Measurements from ENCODE around the gene CXCR6.

CXCR6 gene

DNA sequence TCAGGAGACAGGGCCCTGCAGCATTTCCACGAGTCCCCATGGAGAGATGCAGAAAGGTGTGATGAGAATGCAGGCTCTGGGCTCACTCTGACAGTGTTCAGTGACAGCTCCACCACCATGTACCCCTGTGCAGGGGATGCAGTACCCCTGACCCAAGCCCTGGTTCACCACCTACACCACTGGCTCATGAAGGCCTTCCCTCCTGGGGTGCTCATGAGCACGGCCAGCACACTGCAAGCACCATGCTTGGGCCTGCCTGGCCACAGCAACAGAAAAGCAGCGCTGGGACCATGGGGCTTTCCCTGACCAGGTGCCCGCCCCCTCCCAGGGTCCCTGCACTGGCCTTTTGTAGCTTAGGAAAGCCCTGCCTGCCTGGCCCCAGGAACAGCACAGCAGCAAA lies 6.2 kb downstream of the CXCR6 start:
- FAIRE-seq, result no peak

DNA sequence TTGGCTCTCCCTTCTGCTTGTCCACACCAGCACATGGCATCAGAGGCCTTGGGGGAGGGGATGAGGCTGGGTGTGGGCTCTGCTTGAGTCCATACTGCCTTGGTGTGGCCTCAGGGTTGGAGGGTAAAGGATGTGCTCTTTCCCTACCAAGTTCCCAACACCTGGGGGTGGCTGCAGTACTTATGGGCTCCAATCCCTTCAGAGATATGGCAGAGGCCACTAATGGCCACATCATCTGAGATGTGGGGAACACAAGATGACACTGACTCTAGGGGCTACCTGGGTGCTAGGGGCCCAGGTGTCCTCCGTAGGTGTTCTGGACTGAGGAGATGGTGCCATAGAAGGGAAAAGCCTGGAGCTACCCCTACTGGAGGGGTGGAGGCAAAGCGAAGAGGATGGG lies 6.9 kb downstream of the CXCR6 start:
- FAIRE-seq, result no peak

DNA sequence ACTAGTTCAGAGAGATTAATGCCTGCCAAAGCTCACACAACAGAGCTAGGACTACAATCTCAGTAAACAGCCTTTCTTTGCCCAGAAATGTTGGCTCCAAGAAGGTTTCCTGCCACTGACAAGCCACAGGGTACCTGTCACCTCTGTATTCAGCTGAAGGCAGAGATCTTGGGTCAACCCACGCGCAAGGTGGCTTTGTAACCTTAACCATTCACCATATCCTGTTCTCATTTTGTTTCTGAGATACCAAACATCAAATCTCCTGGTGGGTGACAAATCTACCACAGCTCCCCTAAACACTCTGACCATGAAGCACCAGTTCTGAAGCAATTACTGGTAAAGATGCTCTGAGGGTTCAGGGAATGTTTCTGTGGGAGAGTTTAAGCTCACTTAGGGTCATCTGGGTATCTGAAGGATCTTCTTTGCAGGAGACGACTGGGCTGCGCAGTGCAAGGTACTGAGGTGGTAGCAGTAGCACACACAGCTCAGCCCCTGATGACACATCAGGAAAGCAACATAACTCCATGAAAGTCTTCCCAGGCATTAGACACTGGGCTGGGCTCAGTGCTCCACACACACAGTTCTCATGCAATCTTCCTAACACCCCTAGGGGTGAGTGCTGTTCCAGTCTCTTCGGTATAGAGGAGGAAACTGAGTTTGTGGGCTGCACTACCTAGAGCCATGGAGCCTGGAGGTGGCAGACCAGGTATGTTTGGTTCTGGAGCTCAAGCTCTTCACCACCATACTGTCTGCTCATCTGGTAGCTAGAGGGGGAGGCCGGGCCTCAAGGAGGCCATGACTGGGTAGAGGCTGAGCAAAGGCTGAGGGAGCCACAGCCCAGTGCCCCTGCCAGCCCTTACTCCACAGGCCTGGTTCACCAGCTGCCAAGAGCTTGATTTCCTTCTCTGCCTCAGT lies 7.7 kb downstream of the CXCR6 start:
- FAIRE-seq, result no peak

DNA sequence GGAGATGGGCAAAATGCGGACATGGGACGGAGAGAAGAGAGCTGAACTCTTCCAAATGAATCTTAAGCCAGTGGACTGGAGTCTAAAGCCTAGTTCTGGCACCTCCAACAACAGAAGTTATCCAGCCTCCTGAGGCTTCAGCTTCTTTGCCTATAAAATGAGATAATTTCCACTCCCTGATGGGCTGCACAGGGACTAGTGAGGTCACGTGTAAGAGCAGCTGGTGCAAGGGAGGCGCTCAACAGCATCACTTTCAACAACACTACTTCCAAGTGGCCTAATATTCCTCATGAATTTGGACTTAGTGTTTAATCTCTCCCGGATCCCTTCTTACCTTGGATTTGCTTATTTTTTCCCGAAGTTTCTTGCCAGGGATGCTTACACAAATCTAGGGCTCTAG lies 8.7 kb downstream of the CXCR6 start:
- no peak for FAIRE-seq

DNA sequence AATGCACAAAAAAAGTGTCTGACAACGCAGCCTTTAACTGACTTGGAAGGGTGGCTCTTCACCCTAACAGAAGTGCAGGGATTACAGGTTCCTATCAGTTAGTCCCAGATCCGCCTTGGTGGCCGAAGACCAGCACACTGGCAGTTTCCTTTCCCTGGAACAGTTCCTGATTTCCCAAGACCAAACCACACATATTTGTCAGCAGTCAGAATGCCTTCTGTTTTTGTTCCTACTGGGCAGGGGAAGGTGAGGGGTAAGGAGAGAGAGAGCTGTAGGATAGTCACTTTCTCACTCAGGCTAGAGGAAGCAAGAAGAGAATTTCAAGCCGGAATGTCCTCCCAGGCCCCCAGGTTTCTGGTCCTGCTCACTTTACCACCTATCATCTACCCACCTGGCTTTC lies 9.2 kb downstream of the CXCR6 start:
- no peak for FAIRE-seq

DNA sequence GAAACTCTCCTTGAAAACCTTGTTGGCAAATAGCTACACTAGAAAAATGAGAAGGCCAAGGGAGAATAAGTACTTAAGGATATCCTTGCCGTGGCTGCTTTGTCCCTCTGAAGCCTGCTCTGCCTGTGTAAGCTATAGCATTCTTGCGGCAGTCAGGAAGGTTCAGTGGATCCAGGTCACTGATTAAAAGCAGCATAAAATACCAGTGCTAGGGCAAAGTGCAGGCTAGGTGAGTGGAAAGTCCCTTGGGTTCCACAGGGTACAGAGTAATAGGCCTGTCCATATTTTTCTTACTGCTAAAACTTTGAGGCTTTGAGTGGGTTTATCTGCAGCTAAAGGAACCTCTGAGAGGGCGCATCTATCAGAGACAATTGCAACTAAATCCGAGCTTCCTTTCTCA lies 10.3 kb downstream of the CXCR6 start:
- no peak for FAIRE-seq

DNA sequence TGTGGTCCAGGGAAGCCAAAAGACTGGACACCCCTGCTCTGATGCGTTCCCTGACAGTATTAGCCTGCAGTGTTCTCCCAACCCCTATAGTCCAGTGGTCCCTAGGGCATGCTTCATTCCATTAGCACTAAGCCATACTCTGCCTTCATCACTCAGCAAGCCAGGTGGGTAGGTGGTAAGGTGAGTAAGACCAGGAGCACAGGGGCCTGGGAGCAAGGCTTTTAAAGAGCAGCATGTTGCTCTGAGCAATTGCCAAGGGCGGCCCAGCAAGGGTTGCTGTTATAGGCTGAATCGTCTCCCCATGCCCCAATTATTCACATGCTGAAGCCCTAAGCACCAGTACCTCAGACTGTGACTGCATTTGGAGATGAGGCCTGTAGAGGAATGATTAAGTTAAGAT lies 11.0 kb downstream of the CXCR6 start:
- no peak for FAIRE-seq

DNA sequence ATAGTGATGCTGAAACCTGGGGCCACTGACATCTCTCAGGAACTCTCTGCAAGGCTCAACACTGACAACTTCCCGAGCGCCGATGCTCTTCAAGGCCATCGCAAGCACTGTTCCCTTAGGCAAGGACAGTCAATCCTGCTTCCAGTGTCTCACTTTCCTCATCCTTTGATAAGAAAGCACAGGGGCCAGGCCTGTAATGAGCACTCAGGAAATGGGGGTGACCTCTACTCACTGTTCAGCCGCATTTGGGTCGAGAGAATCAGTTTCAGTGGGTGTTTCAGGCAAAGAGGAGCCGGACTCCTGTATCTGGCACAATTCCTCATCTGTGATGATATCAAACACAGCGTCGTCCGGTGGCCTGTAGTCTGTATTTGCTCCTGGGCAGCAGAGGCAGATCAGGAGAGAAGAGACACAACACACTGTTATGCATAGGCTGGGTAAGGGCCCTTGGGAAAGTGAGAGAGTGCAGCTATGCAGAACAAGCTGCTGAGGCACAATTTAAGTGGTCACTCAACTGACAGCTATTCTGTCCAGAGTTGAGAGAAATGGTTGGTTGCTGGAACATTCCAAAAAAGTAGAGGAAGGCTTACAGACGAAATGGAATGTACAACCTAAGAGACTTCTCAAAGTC lies 11.9 kb downstream of the CXCR6 start:
- no peak for FAIRE-seq

DNA sequence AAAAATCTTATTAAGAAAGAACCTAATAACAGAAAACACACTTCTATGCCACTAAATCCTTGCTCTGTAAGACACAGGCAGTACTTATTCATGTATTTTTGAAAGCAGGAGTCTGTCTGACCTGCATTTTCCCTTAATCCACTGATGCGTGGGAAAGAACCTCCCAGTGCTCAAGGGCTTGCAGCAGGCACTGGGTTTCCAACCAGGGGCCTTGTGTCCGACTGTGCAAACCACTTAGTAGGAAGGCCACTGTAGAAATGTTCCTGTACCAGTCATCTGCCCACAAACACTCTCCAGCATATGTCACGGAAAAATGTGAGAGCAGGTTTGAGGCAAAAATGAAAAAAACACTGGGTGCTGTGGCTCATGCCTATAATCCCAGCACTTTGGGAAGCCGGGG lies 12.4 kb downstream of the CXCR6 start:
- FAIRE-seq, result no peak

DNA sequence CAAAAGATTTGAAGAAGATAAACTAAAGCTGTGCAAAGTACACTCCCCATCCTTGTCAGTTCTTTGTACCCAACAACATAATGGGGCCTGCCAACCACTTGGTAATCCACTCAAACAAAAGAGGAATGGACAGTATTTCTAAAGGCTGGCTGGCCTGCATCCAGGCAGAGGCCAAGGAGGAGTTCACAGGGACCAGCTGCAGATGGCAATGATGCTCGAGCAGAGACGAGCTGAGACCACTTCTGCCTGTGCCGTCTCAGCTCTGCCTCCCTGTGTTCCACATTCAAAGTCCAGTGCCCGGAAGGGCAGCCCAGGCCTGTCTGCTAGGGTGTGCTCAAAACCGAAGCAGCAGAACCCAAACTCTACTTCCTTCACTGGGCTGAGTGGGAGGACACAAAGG lies 14.3 kb downstream of the CXCR6 start:
- FAIRE-seq, result no peak

DNA sequence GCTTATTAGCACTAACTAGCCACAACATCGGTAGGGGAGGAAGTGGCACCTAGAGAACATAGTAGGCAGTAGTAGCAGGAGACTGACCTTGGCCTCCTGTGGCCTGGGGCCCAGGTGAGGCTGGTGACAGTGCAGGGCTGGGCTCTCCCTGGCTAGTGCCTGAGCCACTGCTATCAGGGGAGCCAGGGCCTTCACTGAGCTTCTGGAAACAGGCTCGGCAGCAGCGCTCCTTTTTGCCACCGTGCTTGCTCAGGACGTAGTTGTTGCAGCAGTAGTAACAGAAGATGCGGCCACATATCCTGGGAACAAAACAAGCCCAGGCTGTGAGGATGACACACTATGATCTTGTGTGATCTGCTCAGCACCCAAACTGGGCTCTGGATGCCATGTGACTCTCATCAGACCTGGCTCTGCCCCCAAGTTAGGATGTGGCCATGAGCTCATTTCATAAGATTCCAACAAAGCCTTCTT lies 15.1 kb downstream of the CXCR6 start:
- FAIRE-seq, result no peak

DNA sequence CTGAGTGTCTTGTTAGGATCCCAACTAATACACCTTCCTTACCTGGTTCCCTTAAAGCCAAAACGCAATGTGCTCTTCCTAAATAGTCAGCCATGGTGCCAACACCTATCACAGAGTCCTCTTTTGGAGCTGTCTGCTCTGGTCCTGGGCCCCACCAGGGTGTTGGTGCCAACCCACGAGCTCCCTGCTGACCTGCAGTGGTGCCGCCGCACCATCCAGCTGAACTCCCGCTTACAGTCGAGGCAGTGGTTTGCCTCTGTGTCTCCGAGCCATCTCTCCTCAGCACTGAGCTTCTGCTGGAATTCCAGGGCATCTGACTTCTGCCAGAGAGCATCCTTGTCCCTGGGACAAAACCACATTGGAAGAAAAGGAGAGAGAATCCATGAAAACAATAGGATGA lies 15.9 kb downstream of the CXCR6 start:
- no peak for FAIRE-seq

DNA sequence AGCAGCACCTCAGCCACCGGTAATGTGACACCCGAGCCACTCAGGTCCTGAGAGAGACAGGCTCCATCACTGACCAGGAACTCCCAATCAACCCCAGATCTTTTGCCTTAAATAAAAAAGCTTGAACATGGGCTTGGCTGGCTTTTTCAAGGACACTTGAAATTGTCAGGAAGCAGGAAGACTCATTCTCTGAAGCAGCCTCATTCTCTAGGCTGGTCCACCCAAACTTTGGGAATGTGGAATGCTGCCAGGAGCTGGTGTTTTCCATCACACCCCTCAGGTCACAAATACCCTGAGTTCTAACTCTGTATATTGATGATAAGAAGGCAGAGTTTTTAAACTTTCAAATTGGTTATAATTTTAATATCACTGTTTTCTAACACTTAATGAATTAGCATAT lies 17.0 kb downstream of the CXCR6 start:
- no peak for FAIRE-seq

DNA sequence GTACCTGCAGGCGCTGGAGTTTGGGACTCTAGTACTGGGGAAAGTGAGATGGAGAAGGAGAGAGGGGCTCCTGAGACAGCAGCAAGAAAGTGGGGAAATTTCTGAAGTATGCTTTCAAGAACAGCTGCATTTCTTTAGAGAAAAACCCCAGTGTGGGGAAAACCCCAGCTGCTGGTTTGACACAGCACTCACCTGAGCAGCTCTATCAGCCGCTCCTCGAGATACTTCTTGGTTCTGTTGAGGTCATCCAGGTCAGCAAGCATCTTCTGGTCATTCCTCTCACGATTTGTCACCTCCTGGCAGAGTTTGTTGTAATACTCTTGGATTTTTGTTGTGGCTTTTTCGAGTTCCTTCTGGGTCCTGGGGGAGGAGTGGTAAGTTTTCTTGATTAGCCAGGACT lies 18.8 kb downstream of the CXCR6 start:
- no peak for FAIRE-seq

DNA sequence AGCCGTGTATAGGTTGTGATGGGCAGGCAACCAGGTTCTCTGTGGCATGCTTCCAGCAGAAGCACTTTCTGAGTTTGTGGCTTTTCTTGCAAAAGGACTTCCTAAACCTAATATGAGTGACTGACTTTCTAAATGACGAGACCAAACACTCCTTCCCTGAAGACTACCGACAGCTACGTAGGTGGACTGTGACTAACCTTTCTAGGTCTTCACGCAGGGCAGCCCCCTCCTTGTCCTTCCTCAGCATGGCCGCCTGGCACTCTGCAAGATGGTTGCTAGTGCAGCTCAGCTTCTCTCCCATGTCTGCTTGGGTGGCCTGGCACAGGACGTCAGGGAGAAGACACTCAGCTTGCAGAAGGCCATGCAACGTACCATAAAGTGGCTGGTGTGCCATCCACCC lies 20.9 kb downstream of the CXCR6 start:
- FAIRE-seq, result no peak

DNA sequence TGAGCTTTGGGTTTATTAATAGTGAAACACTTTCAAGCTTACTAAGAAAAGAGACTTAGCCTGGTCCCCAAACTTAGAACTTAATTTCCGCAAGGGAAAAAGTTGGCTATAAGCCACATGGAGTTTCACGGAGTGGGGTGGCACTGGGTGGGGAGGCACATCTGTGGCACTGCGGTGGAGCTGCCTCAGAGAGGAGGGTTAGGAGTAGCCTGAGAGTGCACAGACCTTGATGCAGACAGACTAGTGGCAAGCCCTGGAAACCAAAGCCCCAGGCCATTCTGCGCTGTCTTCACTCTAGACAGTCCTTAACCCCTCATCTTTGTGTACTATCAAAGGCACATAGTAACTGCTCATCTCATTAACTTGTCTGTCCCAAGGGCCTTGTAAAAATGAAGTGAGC lies 22.0 kb downstream of the CXCR6 start:
- no peak for FAIRE-seq

DNA sequence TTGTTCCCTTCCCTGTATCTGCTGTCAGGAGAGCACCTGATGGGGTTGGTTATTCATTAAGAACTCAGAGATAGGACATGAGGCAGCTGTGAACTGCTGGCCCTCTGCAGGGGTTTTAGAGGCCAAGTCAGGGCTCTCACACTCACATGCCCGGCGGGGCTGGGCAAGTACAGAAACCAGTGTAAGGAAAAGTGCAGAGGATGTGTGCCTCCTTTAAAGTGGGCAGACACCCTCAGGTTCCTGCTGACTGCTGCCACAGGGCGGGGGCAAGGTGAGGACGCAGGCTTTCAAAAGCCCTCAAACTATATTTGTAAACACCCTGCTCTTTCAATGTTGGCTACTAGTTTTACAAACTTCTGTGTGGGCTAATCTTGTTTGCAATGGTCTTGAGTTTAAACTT lies 22.4 kb downstream of the CXCR6 start:
- no peak for FAIRE-seq

DNA sequence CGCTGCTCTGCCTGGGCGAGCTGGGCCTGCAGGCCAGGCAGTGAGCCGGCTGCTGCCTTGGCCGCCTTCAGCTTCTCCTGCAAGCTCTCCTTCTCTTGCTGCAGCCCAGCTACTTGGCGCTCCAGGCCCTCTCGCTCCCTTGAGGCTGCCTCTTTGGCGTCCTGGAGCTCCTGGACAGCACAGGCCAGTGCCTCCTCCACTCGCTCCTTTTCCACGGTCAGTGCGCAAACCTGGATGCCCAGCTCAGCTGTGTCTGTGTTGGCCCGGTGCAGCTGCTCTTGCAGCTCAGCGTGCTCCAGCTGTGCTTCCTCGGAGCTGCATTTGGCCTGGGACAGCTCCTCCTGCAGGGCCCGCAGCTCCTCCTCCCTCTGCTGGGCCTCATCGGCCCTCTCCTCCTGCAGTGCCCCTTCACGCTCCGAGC lies 23.1 kb downstream of the CXCR6 start:
- no peak for FAIRE-seq

DNA sequence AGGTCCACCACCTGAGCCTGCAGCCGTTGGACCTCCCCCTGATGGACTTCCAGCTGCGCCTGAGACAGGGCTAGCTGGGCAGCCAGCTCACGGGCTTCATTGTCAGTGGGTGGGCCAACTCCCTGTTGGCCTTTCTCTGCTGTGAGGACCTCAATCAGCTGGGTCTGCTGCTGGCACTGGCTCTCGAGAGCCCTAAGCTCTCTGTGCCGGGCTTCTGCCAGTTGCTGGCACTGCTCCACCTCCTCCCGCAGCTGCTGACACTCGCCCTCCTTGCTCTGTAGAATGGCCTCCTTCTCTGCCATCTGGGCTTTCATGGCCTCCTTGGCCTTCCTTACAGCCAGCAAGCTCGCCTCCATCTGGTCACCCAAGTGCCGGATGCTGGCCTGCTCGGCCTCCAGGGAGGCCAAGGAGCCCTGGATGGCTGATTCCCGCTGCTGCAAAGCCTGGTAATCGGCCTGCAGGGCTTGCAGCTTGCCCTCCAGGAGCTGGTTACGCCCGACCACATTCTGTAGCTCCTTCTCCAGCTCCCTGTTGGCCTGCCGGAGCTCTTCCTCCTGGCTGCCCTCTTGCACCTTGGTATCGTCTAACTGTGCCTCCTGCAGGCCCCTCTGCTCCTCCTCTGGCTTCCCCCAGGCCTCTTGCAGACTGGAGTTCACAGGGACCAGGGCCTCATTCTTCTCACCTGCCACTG lies 23.8 kb downstream of the CXCR6 start:
- FAIRE-seq, result no peak

DNA sequence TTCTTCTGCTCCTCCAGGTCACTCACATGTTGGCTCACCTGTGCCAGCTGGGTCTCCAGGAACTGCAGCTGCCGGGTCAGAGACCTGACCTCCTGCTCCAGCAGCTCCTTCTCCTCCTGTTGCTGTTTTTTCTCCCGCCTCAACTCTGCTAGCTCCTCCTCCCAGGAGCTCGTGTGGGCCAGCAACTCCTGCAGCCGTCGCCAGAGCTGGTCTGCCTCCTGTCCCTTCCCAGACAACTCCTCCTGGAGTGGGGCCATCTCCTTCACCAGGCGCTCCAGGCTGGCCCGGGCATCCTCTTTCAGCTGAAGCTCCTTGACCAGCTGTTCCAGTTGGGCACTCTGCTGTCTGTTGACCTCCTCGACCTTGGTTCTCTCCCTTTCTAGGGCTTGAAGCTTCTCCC lies 24.5 kb downstream of the CXCR6 start:
- FAIRE-seq, result no peak

DNA sequence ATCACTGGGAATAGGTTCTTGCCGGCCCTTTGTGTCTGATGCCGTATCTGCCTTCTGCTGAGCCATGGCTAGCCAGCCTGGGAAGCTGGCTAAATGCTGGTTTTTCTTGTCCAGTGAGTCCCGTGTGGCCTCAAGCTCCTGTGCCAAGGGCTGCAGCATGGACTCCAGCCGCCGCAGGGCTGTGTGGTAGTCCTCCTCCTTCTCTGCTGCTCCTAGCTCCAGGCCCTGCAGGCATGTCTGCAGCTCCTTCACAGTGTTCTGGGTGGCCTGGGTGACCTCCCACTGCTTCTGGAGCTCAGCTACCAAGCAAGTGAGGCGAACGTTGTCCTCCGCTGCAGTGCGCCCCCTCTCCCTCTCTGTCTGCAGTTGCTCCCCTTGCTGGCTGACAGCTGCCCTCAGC lies 24.9 kb downstream of the CXCR6 start:
- no peak for FAIRE-seq

DNA sequence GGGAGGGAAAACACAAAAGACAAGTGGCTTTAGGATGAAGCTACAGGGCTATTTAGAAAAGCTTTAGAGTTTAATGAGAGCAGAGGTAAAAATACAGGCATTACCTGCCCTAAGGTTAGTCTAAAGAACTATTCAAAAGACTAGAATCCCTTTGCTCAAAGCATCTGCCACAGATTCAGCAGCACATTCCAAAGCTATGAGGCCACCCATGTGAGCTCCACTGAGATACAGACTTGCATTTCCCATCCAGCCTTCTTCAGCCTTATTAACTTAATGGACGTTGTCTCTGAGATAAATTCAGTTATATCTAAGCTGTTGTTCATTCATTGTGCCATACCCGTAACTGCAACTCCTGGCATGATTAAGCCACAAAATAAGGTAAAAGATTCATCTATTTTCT lies 25.4 kb downstream of the CXCR6 start:
- no peak for FAIRE-seq

DNA sequence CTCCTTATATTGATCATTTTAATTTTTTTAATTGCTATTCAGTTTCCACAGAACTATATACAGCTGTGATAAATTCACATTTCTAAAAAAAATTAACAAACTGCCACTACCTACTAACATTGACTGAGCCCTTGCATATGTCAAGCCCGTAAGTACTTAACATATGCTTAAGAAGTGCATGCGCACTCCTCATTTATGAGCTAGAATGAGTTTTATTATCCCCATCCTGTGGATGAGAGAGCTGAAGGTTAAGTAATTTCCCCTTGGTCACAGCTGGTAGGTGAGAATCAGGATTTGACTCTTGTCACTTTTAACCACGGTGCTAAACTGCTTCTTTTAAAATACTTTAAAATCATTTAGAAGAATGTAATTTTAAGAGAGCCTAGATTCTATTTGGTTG lies 25.9 kb downstream of the CXCR6 start:
- FAIRE-seq, result no peak

DNA sequence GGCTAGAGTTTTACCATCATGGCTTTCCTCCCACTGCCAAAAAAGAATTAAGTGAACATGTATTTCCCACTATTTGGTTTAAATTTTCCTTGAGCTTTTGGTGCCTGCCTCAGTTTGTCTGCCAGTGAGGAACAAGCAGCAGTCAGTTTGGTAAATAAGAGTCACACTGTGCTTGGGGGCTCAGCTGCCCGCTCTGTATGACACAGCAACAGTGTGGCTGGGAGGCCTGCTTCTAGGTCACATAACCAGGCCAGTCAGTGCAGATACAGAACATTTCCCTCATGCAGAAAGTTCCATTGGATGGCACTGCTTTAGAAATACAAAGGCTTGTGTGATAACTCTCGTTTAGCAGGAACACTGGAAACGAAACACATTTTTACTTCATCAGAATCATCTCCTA lies 26.7 kb downstream of the CXCR6 start:
- no peak for FAIRE-seq
